ENCODE measurements around the gene BCAS4.
"Not testable (repeated sequence)": the region's sequence is repeated elsewhere in the genome, so short reads cannot be mapped to it uniquely, and the experiment has no call there.

BCAS4 gene

DNA sequence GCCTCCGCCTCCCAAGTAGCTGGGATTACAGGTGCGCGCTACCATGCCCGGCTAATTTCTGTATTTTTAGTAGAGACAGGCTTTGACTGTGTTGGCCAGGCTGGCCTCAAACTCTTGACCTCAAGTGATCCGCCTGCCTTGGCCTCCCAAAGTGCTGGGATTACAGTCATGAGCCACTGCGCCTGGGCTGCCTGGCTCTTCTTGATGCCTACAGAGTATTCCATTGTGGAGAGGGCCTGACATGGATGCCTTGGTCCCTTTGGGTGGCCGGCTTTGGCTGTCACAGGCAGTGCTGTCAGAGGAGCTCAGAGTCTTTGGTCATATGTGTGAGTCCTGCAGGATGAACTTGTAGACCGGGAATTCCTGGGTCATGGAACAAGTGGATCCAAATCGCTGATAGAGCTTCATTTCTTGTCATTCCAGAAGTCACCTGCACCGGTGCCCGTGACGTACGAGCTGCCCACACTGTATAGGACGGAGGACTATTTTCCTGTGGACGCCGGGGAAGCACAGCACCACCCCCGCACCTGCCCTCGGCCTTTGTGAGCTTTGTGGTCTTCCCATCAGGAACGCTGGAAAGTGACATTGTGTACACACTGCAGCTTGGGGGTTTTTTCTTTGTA is 81.3 kb downstream of the BCAS4 start:
- no peak for DNase-seq (ENCODE audit: low read depth)

DNA sequence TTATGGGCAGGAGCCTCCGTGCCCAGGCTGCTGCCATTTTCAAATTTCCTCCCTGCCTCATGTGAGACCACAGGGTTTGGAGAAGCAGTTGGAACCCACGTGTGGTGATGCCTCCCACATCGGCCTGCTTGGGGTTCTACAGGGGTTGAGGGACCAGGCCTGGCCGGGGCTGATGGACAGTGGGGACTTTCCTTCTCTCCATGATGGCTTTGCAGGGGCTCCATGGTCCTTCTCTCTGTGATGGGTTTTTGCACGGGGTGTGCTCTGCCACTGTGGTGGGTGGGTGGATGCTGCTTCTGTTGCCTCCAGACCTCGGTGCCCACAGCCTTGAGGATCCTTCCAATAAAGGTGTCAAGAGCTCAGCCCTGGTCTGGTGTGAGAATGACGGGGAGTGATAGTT is 82.0 kb downstream of the BCAS4 start:
- no peak for DNase-seq (ENCODE audit: low read depth)

DNA sequence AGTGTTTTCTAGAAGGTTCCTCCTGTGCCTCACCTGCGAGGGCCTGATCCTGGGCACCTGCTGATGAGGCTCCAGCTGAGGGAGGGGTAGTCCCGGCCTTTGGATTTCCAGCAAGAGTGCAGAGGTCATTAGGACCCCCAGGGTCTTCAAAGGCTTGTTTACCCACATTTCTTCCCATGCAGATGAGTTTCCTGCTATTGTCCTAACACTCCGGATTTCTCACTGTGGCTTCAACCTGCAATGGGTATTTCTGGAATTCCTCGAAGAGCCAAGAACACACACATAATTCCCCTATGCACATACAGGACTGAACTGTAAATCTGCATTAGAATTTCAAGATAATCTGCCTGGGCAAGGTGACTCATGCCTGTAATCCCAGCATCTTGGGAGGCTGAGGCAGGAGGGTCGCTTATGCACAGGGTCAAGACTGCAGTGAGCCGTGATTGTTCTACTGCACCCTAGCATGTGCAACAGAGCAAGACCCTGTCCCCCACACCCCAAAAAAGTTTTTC is 82.4 kb downstream of the BCAS4 start:
- DNase-seq (ENCODE audit: low read depth) = no peak

DNA sequence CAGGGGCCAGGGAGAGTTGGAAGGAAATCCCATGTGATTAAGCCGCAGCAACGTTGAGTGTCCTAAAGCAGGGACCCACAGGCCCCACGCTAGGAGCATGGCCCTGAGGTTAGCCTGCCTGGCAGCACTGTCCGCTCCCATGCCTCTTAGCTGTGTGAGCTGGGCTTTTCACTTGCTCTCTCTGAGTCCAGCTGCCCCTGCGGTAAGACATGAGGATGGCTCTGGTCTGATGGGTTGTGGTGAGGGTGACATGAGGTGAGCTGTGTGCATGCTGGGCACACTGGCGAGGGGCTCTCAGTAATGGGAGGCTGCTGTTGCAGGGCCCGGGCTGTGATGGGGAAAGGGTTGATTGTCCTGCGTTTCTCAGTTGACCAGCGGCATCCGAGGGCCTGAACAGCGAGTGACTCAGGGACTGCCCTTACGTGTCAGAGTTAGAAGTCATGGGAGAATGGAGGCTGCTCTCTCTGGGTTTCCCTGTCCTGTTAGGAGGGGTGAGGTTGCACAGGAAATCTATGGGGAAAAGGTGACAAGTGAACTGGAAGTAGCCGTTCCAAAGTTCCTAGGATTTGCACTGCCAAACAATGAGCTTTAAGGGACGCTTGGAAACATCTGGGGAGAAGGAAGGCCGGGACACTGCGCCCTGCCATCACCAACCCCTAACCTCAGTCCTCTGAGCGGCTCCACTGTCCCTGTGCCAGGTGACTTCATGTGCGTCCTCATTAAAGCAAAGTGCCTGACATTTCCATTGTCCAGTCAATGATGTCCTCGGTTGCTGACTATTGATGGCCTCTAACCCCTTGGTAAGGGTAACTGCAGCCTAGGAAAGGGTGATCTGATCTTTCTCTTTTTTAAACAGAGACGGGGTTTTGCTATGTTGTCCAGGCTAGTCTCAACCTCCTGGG is 85.0 kb downstream of the BCAS4 start:
- no peak for DNase-seq (ENCODE audit: low read depth)

DNA sequence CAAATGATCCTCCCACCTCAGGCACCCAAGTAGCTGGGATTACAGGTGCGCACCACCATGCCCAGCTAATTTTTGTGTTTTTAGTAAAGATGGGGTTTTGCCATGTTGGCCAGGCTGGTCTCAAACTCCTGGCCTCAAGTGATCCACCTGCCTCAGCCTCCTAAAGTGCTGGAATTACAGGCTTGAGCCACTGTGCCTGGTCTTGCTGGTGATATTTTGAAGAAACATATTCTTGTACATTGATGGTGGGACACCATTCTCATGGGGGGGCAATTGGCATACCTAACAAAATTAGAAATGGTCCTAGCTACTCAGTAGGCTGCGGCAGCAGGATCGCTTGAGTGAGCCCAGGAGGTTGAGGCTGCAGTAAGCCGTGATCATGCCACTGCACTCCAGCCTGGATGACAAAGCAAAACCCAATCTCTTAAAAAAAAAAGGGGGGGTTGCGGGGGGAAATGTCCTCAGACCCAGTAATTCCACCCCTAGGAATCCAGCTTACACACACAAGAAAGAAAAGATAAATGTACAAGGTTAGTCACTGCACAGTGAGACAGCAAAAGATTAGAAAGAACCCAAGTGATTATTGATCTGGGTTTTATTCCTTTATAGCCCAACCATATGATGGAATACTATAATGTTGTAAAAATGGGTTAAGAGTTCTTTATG is 87.0 kb downstream of the BCAS4 start:
- DNase-seq (ENCODE audit: low read depth) = not testable (repeated sequence)

DNA sequence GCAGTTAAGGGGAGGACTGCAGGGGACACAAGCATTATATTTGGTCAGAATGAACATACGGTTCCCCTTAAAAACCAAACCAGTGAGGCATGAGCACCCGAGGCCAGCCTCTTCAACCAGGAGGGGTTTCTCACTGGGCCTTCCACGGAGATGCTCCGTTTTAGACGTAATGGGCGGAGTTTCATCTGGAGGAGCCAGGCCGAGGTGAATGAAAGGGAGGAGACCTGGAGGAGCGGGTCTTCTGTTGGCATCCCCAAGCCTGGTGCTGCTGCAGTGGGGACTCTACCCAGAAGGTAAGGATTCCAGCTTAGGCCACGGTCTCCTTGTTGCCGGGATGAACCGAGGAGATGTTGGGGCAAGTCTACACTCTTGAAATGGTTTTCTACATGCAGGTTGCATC is 89.0 kb downstream of the BCAS4 start:
- DNase-seq (ENCODE audit: low read depth) = no peak

DNA sequence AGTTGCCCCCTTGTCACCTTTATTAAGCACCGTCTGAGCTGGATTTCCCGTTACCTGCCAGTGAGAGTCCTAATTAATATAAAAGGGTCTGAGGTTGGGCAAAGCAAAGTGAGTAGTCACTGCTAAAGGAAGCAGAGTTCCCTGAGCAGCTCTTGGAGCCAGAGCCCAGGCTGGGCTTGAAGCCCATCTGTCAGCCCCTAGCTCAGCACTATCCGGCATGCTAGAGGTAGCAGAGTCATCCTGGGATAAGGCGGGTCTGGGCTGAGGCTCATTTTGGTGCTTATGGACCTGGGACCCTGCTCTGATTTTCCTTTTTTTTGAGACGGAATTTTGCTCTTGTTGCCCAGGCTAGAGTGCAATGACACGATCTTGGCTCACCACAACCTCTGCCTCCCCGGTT is 90.2 kb downstream of the BCAS4 start:
- no peak for DNase-seq (ENCODE audit: low read depth)

DNA sequence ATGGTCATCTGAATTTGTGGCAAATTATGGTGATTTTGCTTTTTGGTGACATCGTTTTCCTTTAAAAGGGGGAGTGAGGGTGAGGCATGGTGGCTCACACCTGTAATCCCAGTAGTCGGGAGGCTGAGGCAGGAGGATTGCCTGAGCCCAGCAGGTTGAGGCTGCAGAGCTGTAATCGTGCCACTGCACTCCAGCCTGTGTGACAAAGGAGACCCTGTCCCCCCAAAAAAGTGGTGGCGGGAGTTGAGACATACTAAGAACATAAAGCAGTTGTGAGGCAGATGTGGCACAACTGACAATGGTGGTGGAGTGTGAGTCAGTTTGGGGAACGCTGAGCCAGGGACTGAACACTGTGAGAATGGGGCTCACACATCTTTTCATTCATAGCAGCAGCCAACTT is 90.9 kb downstream of the BCAS4 start:
- no peak for DNase-seq (ENCODE audit: low read depth)

DNA sequence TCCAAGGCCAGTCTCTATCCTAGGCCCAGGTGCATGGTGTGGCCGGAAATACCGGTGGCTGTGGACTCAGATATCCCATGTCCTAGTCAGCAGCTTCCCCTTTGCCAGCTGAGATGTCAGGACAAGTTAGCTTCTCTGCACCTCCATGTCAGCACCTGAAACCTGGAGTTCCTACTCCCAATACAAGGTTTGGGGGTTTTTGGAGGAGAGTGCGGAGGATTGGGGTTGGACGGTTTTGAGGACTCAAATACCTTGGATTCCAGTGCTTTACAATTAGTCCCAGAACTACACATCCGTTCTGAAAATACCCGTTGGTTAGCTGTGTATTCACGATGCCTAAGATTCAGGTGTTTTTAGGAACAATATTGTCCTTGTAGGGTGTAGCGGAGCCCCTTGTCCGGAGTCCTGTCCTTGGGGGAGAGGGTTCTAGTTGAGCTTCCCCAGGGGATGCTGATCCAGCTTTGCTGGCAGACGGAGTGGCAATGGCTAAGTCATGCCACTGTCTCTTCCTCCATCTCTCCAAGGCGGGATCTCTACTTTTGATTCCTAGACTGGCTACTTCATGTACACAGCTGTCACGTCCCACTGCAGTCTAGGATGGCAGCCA is 91.4 kb downstream of the BCAS4 start:
- DNase-seq (ENCODE audit: low read depth) = no peak

DNA sequence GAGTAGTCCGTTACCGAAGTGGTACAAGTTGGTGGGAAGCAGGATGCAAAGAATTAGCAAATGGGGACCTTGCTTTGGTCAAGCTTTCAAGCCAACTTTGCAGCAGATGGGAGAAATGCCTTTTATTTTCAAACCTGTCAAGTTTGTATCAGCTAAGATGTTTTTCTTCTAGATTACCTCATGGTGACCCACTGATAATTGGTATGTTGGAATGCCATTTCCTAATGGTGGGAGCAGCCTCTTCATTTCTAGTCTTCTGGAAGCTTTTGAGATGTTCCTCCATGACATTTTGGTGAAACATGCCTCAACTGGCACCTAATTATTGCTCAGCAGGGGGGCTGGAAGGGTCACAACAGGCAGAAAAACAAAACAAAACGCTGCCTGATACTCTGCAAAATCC is 92.7 kb downstream of the BCAS4 start:
- no peak for DNase-seq (ENCODE audit: low read depth)

DNA sequence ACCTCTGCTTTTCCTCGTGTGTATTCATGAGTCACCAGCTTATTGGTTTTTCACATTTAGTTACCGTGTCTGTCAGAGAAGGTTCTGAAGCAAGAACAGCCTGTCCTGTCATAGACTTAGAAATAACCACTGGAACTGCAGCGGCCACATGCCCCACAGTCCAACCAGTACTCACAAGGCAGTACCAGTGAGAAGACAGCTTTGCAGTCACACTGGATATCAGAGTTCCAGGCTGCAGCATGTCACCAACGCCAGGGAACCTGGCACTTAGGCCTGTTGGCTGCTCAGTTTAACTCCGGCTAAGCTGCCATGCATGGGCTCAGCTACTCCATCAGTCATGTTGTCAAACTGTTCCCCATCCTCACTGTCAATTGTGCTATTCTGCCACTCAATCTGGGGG is 96.3 kb downstream of the BCAS4 start:
- DNase-seq (ENCODE audit: low read depth) = no peak

DNA sequence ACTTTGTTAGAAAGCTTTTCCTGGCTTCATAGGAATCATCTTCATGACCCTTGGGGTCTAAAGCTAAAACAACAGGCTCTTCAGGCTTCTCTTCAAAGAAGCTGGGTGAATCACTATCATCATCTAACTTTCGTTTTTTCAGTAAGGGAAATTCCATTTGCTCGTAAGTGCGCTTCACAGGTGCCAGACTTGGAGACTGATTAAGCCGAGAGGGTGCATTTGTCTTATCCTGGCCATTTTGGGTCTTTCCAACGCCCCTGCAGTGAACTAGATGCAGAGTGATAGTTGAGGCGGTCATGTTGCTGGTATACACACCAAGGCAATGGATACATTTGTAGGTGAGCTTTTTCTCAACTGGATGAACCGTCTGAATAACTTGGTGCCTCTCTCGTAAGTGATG is 97.5 kb downstream of the BCAS4 start:
- DNase-seq (ENCODE audit: low read depth) = no peak

DNA sequence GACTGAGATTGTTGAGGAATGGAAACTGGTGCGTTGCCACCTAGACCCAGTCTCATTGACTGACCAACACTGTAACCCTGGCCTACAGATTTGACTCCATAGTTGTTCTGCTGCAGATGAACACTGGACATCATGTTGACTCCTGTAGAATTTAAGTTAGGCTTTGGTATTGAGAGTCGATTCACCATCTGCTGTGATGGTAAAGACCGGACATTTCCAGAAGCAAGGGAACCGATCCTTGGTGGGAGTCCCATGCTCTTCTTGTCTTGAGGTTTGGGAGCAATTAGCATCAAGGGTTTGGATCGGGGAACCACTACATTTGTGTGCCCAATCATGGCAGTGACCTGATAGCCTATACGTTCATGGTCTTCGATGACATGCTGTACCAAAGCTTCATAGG is 98.8 kb downstream of the BCAS4 start:
- no peak for DNase-seq (ENCODE audit: low read depth)

DNA sequence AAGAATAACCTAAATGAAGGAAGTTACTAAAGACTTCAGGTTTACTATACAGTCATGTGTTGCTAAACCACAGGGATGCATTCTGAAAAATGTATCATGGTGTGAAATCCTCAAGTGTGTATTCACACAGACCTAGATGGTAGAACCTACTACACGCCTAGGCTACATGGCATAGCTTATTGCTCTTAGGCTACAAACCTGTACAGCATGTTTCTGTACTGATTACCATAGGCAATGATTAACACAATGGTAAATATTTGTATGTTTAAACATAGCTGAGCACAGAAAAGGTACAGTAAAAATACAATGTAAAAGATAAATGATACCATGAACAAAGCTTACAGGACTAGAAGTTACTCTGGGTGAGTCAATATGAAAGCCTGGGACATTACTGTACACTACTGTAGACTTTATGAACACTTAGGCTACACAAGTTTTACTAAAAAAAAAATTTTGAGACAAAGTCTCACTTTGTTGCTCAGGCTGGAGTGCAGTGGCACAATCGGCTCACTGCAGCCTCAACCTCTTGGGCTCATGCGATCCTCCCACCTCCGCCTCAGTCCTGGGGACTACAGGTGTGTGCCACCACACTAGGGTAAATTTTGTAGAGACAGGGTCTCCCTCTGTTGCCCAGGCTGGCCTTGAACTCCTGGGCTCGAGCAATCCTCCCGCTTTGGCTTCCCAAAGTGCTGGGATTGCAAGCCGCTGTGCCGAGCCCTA is 100.4 kb downstream of the BCAS4 start:
- no peak for DNase-seq (ENCODE audit: low read depth)

DNA sequence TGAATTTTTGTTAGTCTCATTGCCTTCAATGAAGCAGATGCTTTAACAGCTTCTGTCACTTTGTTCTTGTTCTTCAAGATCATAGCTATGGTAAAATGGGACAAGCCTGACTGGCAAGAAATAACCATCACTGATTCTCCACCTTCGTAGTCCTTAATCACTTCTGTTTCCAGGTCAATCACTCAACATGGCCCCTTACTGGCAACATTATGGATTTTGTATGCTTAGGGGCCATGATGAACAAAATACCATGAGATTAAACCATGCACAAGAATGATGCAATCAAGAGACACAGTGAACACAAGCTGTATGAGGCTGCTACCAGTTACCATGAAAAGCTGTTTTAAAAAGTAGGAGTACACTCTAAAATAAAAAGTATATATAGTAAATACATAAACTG is 103.6 kb downstream of the BCAS4 start:
- no peak for DNase-seq (ENCODE audit: low read depth)

DNA sequence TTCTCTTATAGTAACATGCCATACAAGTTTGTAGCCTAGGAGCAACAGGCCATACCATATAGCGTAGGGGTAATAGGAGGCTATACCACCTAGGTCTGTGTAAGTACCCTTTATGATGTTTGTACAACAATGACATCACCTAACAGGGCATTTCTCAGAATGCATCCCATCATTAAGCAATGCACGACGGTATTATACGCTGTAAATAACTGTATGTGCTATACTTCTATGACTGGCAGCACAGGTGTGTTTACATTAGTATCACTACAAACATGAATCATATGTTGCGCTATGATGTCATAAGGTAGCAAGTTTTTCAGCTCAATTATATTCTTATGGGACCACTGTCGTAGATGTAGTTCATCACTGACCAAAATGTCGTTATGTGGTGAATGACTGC is 105.4 kb downstream of the BCAS4 start:
- DNase-seq (ENCODE audit: low read depth) = no peak

DNA sequence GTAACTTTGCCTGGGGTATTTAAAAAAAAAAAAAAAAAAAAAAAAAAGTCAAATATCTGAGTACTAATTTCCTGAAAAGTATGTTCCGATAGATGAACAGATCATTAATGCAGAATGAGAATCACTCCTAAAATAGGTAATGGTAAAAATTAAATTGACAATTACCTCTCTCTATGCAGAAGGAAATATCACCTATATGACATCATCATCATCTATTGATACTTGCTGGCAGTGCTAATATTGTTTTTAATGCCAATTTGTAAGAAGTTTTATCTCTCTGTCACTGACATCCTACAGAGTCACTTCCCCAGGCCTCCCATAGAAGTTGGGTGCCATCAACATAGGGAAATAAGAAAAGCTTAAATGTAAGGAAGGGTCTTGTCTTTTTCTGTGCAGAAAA is 106.4 kb downstream of the BCAS4 start:
- DNase-seq (ENCODE audit: low read depth) = no peak

DNA sequence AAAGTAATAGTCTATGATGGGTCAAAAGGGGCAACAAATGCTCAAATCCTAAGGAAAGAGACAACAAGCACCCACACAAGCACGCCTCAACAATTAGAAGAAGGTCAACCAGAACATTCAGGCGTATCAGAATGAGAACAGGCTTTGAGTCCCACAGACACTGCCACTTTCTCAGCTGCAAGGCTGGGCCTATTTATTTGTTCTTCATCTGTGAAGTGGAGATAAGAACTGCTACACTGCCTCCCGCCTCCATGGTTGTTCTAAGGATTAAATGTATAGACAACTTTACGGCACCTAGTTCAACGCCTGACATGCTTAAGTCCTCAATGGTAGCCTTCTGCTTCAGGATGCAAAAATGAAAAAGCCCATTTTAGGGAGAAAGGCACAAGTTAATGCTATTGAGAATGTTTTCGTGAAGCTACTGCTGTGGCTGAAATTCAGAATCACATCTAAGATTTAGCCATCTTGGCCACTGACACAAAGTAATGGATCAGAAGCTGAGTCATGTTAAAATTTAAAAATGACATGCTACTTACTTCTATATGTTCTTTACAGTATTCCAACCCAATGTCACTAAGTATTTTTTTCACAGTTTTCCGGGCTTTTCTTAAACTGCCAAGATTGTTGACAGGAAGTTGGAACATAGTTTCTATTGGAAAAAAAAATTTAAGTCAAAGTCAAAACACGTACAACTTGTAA is 108.6 kb downstream of the BCAS4 start:
- no peak for DNase-seq (ENCODE audit: low read depth)

DNA sequence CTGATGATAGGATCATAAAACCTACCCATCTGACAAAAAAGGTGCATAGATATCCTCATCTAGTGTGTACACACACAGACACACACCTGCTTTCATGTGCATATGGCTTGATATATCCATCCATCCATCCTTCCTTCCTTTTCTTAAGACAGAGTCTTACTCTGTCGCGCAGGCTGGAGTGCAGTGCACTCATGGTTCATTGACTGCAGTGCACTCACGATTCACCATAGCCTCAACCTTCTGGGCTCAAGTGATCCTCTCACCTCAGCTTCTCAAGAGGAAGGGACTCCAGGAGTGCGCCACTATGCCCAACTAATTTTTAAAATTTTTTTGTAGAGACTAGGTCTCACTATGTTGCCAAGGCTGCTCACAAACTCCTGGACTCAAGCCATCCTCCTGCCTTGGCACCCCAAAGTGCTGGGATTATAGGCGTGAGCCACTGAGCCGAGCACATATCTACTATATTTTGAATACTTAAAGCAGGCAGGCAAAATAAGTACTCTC is 109.3 kb downstream of the BCAS4 start:
- no peak for DNase-seq (ENCODE audit: low read depth)

DNA sequence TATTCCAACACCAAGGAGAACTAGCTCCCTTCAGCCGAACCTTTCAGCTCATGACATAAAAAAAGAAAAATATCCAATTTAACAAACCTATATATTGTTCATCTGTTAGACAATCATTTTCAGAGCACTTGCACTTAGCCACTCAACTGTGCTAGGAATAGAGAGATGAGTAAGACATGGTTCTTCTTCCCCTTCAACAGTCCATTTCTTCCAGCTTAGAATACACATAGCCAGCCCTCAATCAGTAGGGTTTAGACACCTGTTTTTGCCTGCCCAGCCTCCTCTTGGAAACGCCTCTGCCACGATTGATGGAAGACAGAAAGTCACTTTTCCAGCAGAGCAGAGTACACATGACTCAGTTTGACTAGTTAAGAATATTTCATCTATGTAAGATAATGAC is 114.6 kb downstream of the BCAS4 start:
- no peak for DNase-seq (ENCODE audit: low read depth)

DNA sequence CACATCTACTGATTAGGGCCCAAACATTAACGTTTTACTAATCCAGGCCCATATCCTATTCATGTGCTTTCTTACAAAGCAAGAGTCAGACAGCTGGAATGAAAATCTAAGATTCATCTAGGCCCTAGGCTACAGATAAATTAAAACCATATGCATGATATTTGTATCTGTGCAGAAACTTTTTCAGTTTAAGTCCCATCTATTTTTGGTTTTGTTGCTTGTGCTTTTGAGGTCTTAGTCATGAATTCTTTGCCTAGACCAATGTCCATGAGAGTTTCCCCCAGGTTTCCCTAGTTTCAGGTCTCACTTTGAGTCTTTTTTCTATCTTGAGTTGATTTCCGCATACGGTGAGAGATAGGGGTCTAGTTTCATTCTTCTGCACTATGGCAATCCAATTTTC is 116.2 kb downstream of the BCAS4 start:
- DNase-seq (ENCODE audit: low read depth) = peak; percentile 89
